H54 (cell line): ENCODE measurements around the gene NR6A1.
"Not testable (repeated sequence)": the region's sequence is repeated elsewhere in the genome, so short reads cannot be mapped to it uniquely, and the experiment has no call there.

Source experiments
- DNase-seq: peaks from one replicate; pipeline ENCODE4 v3.0.0; 2011; ENCODE audit warnings: low spot score, mixed read lengths; ENCODE audit not compliant: insufficient read length
- FAIRE-seq: peaks from 3 replicates; lab custom pipeline; 2011; peaks lifted over from hg19 to GRCh38; lab: Jason Lieb, UNC
- POLR2A ChIP-seq: IDR thresholded peaks from 2 replicates; pipeline ENCODE4 v1.6.1; 2011; ENCODE audit warnings: low read depth, mild to moderate bottlenecking, low read length

NR6A1 gene

GRCh38 chr9:124624735-124624992 lies 146.4 kb downstream of the NR6A1 start:
- DNase-seq (no peak), FAIRE-seq (no peak)
- no peak for TF ChIP-seq POLR2A

GRCh38 chr9:124623966-124624734 lies 147.0 kb downstream of the NR6A1 start:
- no peak for DNase-seq
- no peak for TF ChIP-seq POLR2A
- no peak for FAIRE-seq

- no peak for TF ChIP-seq POLR2A
- FAIRE-seq (no peak), DNase-seq (no peak)
Observed at GRCh38 chr9:124622882-124623281, 148.2 kb downstream of the NR6A1 start.

GRCh38 chr9:124621371-124622328 lies 149.5 kb downstream of the NR6A1 start:
- FAIRE-seq (peak; percentile 60), DNase-seq (no peak)
- no peak for TF ChIP-seq POLR2A

- peak; percentile 86 for FAIRE-seq
- no peak for TF ChIP-seq POLR2A
- DNase-seq, result no peak
Observed at GRCh38 chr9:124618476-124618875, 152.6 kb downstream of the NR6A1 start.

GRCh38 chr9:124617477-124618141 lies 153.5 kb downstream of the NR6A1 start:
- FAIRE-seq (peak; percentile 97), DNase-seq (peak; percentile 79)

GRCh38 chr9:124616961-124617360 lies 154.2 kb downstream of the NR6A1 start:
- no peak for TF ChIP-seq POLR2A
- no peak for DNase-seq
- no peak for FAIRE-seq

More at GRCh38 chr9:124617477-124618141, 153.5 kb downstream of the NR6A1 start:
- TF ChIP-seq POLR2A, result no peak

GRCh38 chr9:124615840-124616239 lies 155.3 kb downstream of the NR6A1 start:
- not testable (repeated sequence) for DNase-seq, FAIRE-seq

GRCh38 chr9:124615100-124615742 lies 155.9 kb downstream of the NR6A1 start:
- no peak for TF ChIP-seq POLR2A
- DNase-seq (no peak), FAIRE-seq (peak; percentile 36)

- FAIRE-seq (no peak), DNase-seq (no peak)
- no peak for TF ChIP-seq POLR2A
Observed at GRCh38 chr9:124613849-124614248, 157.3 kb downstream of the NR6A1 start.

GRCh38 chr9:124611106-124611505 lies 160.0 kb downstream of the NR6A1 start:
- no peak for TF ChIP-seq POLR2A
- DNase-seq (no peak), FAIRE-seq (peak; percentile 38)

GRCh38 chr9:124606027-124606426 lies 165.1 kb downstream of the NR6A1 start:
- DNase-seq (no peak), FAIRE-seq (no peak)
- no peak for TF ChIP-seq POLR2A

- no peak for FAIRE-seq
- DNase-seq, result no peak
- no peak for TF ChIP-seq POLR2A
Observed at GRCh38 chr9:124605258-124605657, 165.9 kb downstream of the NR6A1 start.
